Smooth muscle cell (in vitro differentiated cells): Measurements from ENCODE around the gene TNFRSF21. TPM values are rescaled to one million over a fixed set of nuclear protein-coding genes. Genes with fewer than 3 reads are reported as not detected.
A peak's percentile ranks its signal among the peaks of the same experiment; 100 is the strongest.

Experiments used
- DNase-seq: peaks from one replicate; lab custom pipeline; 2025; ENCODE audit not compliant: unreplicated experiment; lab: John Stamatoyannopoulos, UW
- H2AFZ ChIP-seq: fragments of 200-600 bp; sonication (generic); 2 replicates; pipeline ENCODE4 v1.6.0; 2016; ENCODE audit warnings: antibody characterized with exemption, low read depth, mild to moderate bottlenecking
- H3F3A ChIP-seq: fragments of 200-600 bp; sonication (generic); 2 replicates; pipeline ENCODE4 v1.6.0; 2017; ENCODE audit warnings: antibody characterized with exemption, low read depth
- H3K27ac ChIP-seq: fragments of 200-600 bp; sonication (generic); 2 replicates; pipeline ENCODE4 v1.5.1; 2016; ENCODE audit warnings: low read depth, mild to moderate bottlenecking
- H3K27me3 ChIP-seq: fragments of 200-600 bp; sonication (generic); 2 replicates; pipeline ENCODE4 v1.6.1; 2016; ENCODE audit warnings: low read depth, mild to moderate bottlenecking
- H3K36me3 ChIP-seq: fragments of 200-600 bp; sonication (generic); 2 replicates; pipeline ENCODE4 v1.5.1; 2016; ENCODE audit warnings: low read depth
- H3K4me1 ChIP-seq: fragments of 200-600 bp; sonication (generic); 2 replicates; pipeline ENCODE4 v1.5.1; 2016; ENCODE audit warnings: low read depth
- H3K4me2 ChIP-seq: fragments of 200-600 bp; sonication (generic); 2 replicates; pipeline ENCODE4 v1.6.0; 2016; ENCODE audit warnings: mild to moderate bottlenecking
- H3K4me3 ChIP-seq: fragments of 200-600 bp; sonication (generic); 2 replicates; pipeline ENCODE4 v1.5.1; 2016; ENCODE audit warnings: mild to moderate bottlenecking
- H3K79me2 ChIP-seq: fragments of 200-600 bp; sonication (generic); 2 replicates; pipeline ENCODE4 v1.6.0; 2016; ENCODE audit warnings: low read depth, mild to moderate bottlenecking
- H3K9ac ChIP-seq: fragments of 200-600 bp; sonication (generic); 2 replicates; pipeline ENCODE4 v1.6.0; 2016; ENCODE audit warnings: low read depth
- H3K9me3 ChIP-seq: fragments of 200-600 bp; sonication (generic); replicated peaks from 2 replicates; pipeline ENCODE4 v1.5.1; 2016; ENCODE audit warnings: low read depth
- H4K20me1 ChIP-seq: fragments of 200-600 bp; sonication (generic); 2 replicates; pipeline ENCODE4 v1.6.0; 2016; ENCODE audit warnings: low read depth
- CTCF ChIP-seq: fragments of 200-600 bp; sonication (generic); IDR thresholded peaks from 2 replicates; pipeline ENCODE4 v1.5.1; 2017; ENCODE audit warnings: borderline replicate concordance, mild to moderate bottlenecking, antibody characterized with exemption; ENCODE audit not compliant: insufficient read depth, poor library complexity, severe bottlenecking
- WGBS: methylation state at CpG from one replicate; pipeline ENCODE4 v1.1.7; 2016; ENCODE audit warnings: low lambda C conversion rate; 5-methylcytosine and 5-hydroxymethylcytosine counted together
- polyA plus RNA-seq: library from polyadenylated mRNA; unstranded; fragments of >200 nt; fragmentation: Nextera tagmentation; extraction: Ambion mirVana; gene quantifications from 2 replicates; pipeline ENCODE4 v1.2.1, GENCODE V29; 2016
- total RNA-seq: library from RNA; depleted of rRNA; stranded (reverse); fragments of >200 nt; gene quantifications from 2 replicates; pipeline ENCODE4 v1.2.3, GENCODE V29; 2014

The TNFRSF21 gene
- total and polyA plus RNA-seq, 2 experiments from 2014 or later: 30.1 to 32.8 TPM

- no peaks in the 10 kb centered on the region for H3K4me1 ChIP-seq
- H3F3A ChIP-seq: no peaks in the 10 kb centered on the region
- WGBS: 85% methylated on average over 4 of the region's 4 CpGs
- H3K4me3 ChIP-seq: no peak overlapping the region
- no peak for TF ChIP-seq CTCF
- H3K79me2 ChIP-seq: peaks cover 98% of the 10 kb centered on the region
- no peak overlapping the region for H2AFZ ChIP-seq
- H3K9ac ChIP-seq: no peak overlapping the region
- no peaks in the 10 kb centered on the region for H3K9me3 ChIP-seq
- no peaks in the 10 kb centered on the region for H3K27me3 ChIP-seq
- DNase-seq: no peak
- no peak overlapping the region for H3K27ac ChIP-seq
- H4K20me1 ChIP-seq: peaks cover 22% of the 10 kb centered on the region
- no peaks in the 10 kb centered on the region for H3K36me3 ChIP-seq
- H3K4me2 ChIP-seq: no peak overlapping the region
Measured at GRCh38 chr6:47294990-47295389, 14.7 kb downstream of the TNFRSF21 start.

GRCh38 chr6:47292944-47293343 lies 16.8 kb downstream of the TNFRSF21 start:
- no peak overlapping the region for H3K9ac ChIP-seq
- H4K20me1 ChIP-seq: peaks cover 10% of the 10 kb centered on the region
- H3F3A ChIP-seq: no peaks in the 10 kb centered on the region
- H3K4me1 ChIP-seq: peaks cover 3% of the 10 kb centered on the region
- H3K36me3 ChIP-seq: no peaks in the 10 kb centered on the region
- 41% methylated on average over 2 of the region's 2 CpGs for WGBS
- no peaks in the 10 kb centered on the region for H3K9me3 ChIP-seq
- DNase-seq: no peak
- H3K4me2 ChIP-seq: peak overlapping the region; percentile 8
- TF ChIP-seq CTCF: no peak
- H3K4me3 ChIP-seq: no peak overlapping the region
- no peak overlapping the region for H2AFZ ChIP-seq
- H3K27me3 ChIP-seq: no peaks in the 10 kb centered on the region
- peaks cover 94% of the 10 kb centered on the region for H3K79me2 ChIP-seq
- H3K27ac ChIP-seq: peak overlapping the region; percentile 46

- no peaks in the 10 kb centered on the region for H3F3A ChIP-seq
- no peak overlapping the region for H3K4me3 ChIP-seq
- no peaks in the 10 kb centered on the region for H3K36me3 ChIP-seq
- H3K79me2 ChIP-seq: peaks cover 85% of the 10 kb centered on the region
- H3K4me2 ChIP-seq: no peak overlapping the region
- no peak overlapping the region for H3K9ac ChIP-seq
- no peak for DNase-seq
- H3K9me3 ChIP-seq: no peaks in the 10 kb centered on the region
- peaks cover 6% of the 10 kb centered on the region for H4K20me1 ChIP-seq
- H3K27me3 ChIP-seq: no peaks in the 10 kb centered on the region
- H3K27ac ChIP-seq: peak overlapping the region; percentile 46
- no peak for TF ChIP-seq CTCF
- H3K4me1 ChIP-seq: peaks cover 3% of the 10 kb centered on the region
- H2AFZ ChIP-seq: no peak overlapping the region
- WGBS: 99% methylated on average over 4 of the region's 4 CpGs
Measured at GRCh38 chr6:47292027-47292426, 17.7 kb downstream of the TNFRSF21 start.

GRCh38 chr6:47290124-47290834 lies 19.4 kb downstream of the TNFRSF21 start:
- no peaks in the 10 kb centered on the region for H3K36me3 ChIP-seq
- 92% methylated on average over 7 of the region's 7 CpGs for WGBS
- no peak overlapping the region for H3K4me2 ChIP-seq
- H3K4me3 ChIP-seq: no peak overlapping the region
- H3K27me3 ChIP-seq: no peaks in the 10 kb centered on the region
- no peaks in the 10 kb centered on the region for H3K9me3 ChIP-seq
- no peak for DNase-seq
- H3K9ac ChIP-seq: no peak overlapping the region
- no peak overlapping the region for H2AFZ ChIP-seq
- H3K4me1 ChIP-seq: peaks cover 3% of the 10 kb centered on the region
- H3F3A ChIP-seq: no peaks in the 10 kb centered on the region
- no peaks in the 10 kb centered on the region for H4K20me1 ChIP-seq
- TF ChIP-seq CTCF: no peak
- H3K27ac ChIP-seq: no peak overlapping the region
- H3K79me2 ChIP-seq: peaks cover 72% of the 10 kb centered on the region
